ENCODE data around the gene MAOB. TPM values are rescaled to one million over a fixed set of nuclear protein-coding genes. Genes with fewer than 3 reads are reported as not detected.

Gene MAOB
- total RNA-seq, 1 experiment from 2014 or later, result 0.34 TPM

- DNase-seq, result no peak
- H3K36me3 Mint-ChIP-seq (ENCODE audit: insufficient read depth, unreplicated experiment), result no peaks in the 10 kb centered on the region
- POLR2A ChIA-PET, result no interaction called here
- no peak overlapping the region for H3K4me3 ChIP-seq (ENCODE audit: low read depth, low read length)
- CTCF ChIA-PET, result no interaction called here
- H3K9me3 Mint-ChIP-seq (ENCODE audit: unreplicated experiment), result no peaks in the 10 kb centered on the region
- H3K27me3 ChIP-seq (replicated peaks; ENCODE audit: control insufficient read depth, insufficient read depth, low read length), result no peaks in the 10 kb centered on the region
- intact Hi-C loops (cut with micrococcal nuclease; ENCODE audit: unreplicated experiment), result no loop called here
- no peaks in the 10 kb centered on the region for H3K9me3 ChIP-seq
- TF ChIP-seq CTCF (IDR thresholded peaks at IDR 0.05; ENCODE audit: insufficient read depth in 1 of 2, low read depth in 1 of 2, low read length in 1 of 2, severe bottlenecking in 1 of 2, unreplicated experiment in 1 of 2), result no peak
- no peaks in the 10 kb centered on the region for H3K4me1 ChIP-seq
- no peak overlapping the region for H3K4me3 Mint-ChIP-seq (ENCODE audit: unreplicated experiment)
- no peak overlapping the region for H3K27ac Mint-ChIP-seq (ENCODE audit: unreplicated experiment)
- H3K4me1 Mint-ChIP-seq (ENCODE audit: low read depth, unreplicated experiment), result no peaks in the 10 kb centered on the region
- no TSS peak for BruUV-seq (replicated peaks)
- no peaks in the 10 kb centered on the region for H3K36me3 ChIP-seq (ENCODE audit: control insufficient read depth, insufficient read depth, low read length)
- no peaks in the 10 kb centered on the region for H3K27me3 Mint-ChIP-seq (ENCODE audit: insufficient read depth, unreplicated experiment)
These were observed 165.6 kb downstream of the MAOB start for GRCh38 chrX:43716696-43717095.

Other genes with a start within 250 kb of the MAOB start
- 0.25 and 0.74 TPM in 2 replicates for gene MAOA, start 226.2 kb downstream of the MAOB start, total RNA-seq (2022)
- gene NDP, start 90.9 kb upstream of the MAOB start, total RNA-seq (2022), result 0.37 and 0.48 TPM in 2 replicates